Naive thymus-derived CD8-positive, alpha-beta T cell (primary cell): Measurements from ENCODE around the gene IKBKG. TPM values are rescaled to one million over a fixed set of nuclear protein-coding genes. Genes with fewer than 3 reads are reported as not detected.
"Not testable (repeated sequence)": the region's sequence is repeated elsewhere in the genome, so short reads cannot be mapped to it uniquely, and the experiment has no call there.

Source experiments
- ATAC-seq, 2 donors: fragments of 150-1000 bp; cut with Tn5 transposase in 1 of 2; sonication (Bioruptor Pico), chemical (Tn5 transposase) in 1 of 2; 1 replicate in 1 of 2; 2 replicates in 1 of 2; pipeline ENCODE4 v1.10.0; 2021; ENCODE audit warnings: mild to moderate bottlenecking in 2 of 2, moderate library complexity in 2 of 2
- POLR2A ChIA-PET: fragments of 350-600 bp; sonication (Branson Sonifier 250); formaldehyde crosslinking; loops from one replicate; lab custom pipeline; 2021; ENCODE audit warnings: antibody characterized with exemption; lab: Charles Lee
- DNase-seq, 10 donors: peaks; one replicate each; pipeline versions ENCODE4 v3.0.0 to v3.0.0-alpha.2; 2020 to 2022
- H3K27ac Mint-ChIP-seq, 10 donors: one replicate each; pipeline ENCODE4 v1.8.0; 2020 to 2022; ENCODE audit warnings: mild to moderate bottlenecking in 10 of 10, mixed read lengths in 10 of 10, moderate library complexity in 4 of 10, inconsistent platforms in 1 of 10
- H3K27me3 Mint-ChIP-seq, 5 donors: one replicate each; pipeline ENCODE4 v1.8.0; 2021 to 2022; ENCODE audit warnings: mixed read lengths in 5 of 5
- H3K36me3 Mint-ChIP-seq, 3 donors: one replicate each; pipeline ENCODE4 v1.8.0; 2020 to 2022; ENCODE audit warnings: mixed read lengths in 3 of 3, mild to moderate bottlenecking in 2 of 3, inconsistent platforms in 1 of 3
- H3K4me1 Mint-ChIP-seq, 4 donors: one replicate each; pipeline ENCODE4 v1.8.0; 2021 to 2022; ENCODE audit warnings: mixed read lengths in 4 of 4
- H3K4me3 Mint-ChIP-seq, 10 donors: one replicate each; pipeline ENCODE4 v1.8.0; 2020 to 2022; ENCODE audit warnings: mild to moderate bottlenecking in 10 of 10, mixed read lengths in 10 of 10, moderate library complexity in 6 of 10, inconsistent platforms in 1 of 10
- H3K9me3 Mint-ChIP-seq, 9 donors: one replicate each; pipeline ENCODE4 v1.8.0; 2020 to 2022; ENCODE audit warnings: mixed read lengths in 9 of 9, mild to moderate bottlenecking in 3 of 9, inconsistent platforms in 1 of 9, moderate library complexity in 1 of 9
- polyA plus RNA-seq, 3 donors: library from polyadenylated mRNA; unstranded; fragments of 300-500 nt; fragmentation: Illumina TruSeq; gene quantifications; one replicate each; pipeline ENCODE4 v1.2.3, GENCODE V29; 2021
- total RNA-seq, 8 experiments: library from RNA in 2 of 8; stranded (reverse) in 2 of 8; gene quantifications; one replicate each; pipeline ENCODE4 v1.2.3 and lab custom pipeline; 2021 to 2026

The IKBKG gene
- total and polyA plus RNA-seq, 5 experiments from 2014 or later = 18.4 to 48.2 (median 24.2) TPM

GRCh38 chrX:154529206-154529612 lies 18.2 kb upstream of the IKBKG start:
- H3K27ac Mint-ChIP-seq = no peak overlapping the region

DNA sequence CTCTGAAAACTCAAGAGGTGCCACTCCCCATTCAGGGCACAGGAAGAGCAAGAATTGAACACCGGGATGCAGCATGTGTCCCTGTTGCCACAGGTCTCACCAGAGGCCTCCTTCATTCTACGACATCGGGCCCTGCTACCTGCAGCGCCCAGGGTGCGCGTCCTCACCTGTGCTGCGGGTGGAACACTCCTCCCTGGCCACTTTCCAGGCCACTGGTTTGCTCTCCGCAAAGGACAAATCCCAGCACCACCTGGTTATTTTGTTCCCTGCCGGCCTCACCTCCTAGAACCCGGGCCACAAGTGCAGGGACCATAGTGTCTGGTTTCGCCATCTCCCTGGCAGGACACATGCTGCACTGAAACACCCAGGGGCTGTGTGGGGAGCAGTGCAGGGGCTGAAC lies 17.1 kb upstream of the IKBKG start:
- peaks cover 3 to 26% (median 21%) of the 10 kb centered on the region in 4 donors for H3K4me1 Mint-ChIP-seq
- POLR2A ChIA-PET = no interaction called here
- H3K27ac Mint-ChIP-seq = peak overlapping the region in 5 of 10 donors; percentile 25 to 87 (median 51)
- no peak for DNase-seq
- H3K4me3 Mint-ChIP-seq = no peak overlapping the region
- no peaks in the 10 kb centered on the region for H3K9me3 Mint-ChIP-seq
- no peak for ATAC-seq
- H3K36me3 Mint-ChIP-seq = peaks cover 0 to 21% (median 2%) of the 10 kb centered on the region in 3 donors
- no peaks in the 10 kb centered on the region for H3K27me3 Mint-ChIP-seq

More at GRCh38 chrX:154529206-154529612, 18.2 kb upstream of the IKBKG start:
- H3K4me1 Mint-ChIP-seq = peaks cover 3 to 26% (median 20%) of the 10 kb centered on the region in 4 donors
- POLR2A ChIA-PET = interaction anchor here (0.8 to 1.1 kb wide), 4 partner anchors 43 to 132 kb away, joined by 4 to 7 read pairs (median 4); partner anchors contain the start of gene UBL4A
- no peaks in the 10 kb centered on the region for H3K27me3 Mint-ChIP-seq
- peaks cover 0 to 13% (median 0%) of the 10 kb centered on the region in 3 donors for H3K36me3 Mint-ChIP-seq
- H3K4me3 Mint-ChIP-seq = no peak overlapping the region
- DNase-seq = no peak
- H3K9me3 Mint-ChIP-seq = no peaks in the 10 kb centered on the region
- no peak for ATAC-seq

GRCh38 chrX:154531626-154532025 lies 15.8 kb upstream of the IKBKG start:
- H3K9me3 Mint-ChIP-seq = no peaks in the 10 kb centered on the region
- H3K27me3 Mint-ChIP-seq = no peaks in the 10 kb centered on the region
- no peak overlapping the region for H3K27ac Mint-ChIP-seq
- POLR2A ChIA-PET = interaction anchor here (0.9 to 5.6 kb wide), 2 partner anchors 133 to 135 kb away, joined by 3 to 35 read pairs; partner anchors contain the start of gene RPL10
- H3K4me1 Mint-ChIP-seq = peaks cover 0 to 14% (median 9%) of the 10 kb centered on the region in 4 donors
- H3K36me3 Mint-ChIP-seq = peaks cover 0 to 24% (median 2%) of the 10 kb centered on the region in 3 donors
- DNase-seq (no peak), ATAC-seq (no peak)
- no peak overlapping the region for H3K4me3 Mint-ChIP-seq

DNA sequence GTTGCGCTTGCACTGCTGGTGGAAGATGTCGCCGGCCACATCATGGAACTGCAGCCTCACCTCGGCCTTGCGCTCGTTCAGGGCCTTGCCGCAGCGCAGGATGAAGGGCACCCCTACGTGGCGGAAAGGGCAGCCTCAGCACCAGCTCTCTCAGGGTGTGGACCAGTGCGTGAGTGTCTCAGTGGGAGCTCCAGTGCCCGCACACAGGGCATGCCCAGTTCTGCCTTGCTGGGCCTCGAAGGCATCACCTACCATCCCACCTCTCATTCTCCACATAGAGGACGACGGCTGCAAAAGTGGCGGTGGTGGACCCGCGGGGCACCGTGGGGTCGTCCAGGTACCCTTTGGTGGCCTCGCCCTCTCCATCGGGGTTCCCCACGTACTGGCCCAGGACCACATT lies 14.7 kb upstream of the IKBKG start:
- DNase-seq = no peak
- Mint-ChIP-seq H3K36me3 (peaks cover 0 to 26% (median 2%) of the 10 kb centered on the region in 3 donors), H3K27ac (no peak overlapping the region), H3K4me1 (peaks cover 0 to 8% (median 4%) of the 10 kb centered on the region in 4 donors), H3K27me3 (no peaks in the 10 kb centered on the region), H3K4me3 (no peak overlapping the region), H3K9me3 (no peaks in the 10 kb centered on the region)
- POLR2A ChIA-PET = interaction anchor here (1.1 to 5.6 kb wide), 3 partner anchors 16 to 158 kb away, joined by 3 to 35 read pairs (median 6); partner anchors contain the start of genes FAM3A, FLNA and RPL10
- no peak for ATAC-seq

DNA sequence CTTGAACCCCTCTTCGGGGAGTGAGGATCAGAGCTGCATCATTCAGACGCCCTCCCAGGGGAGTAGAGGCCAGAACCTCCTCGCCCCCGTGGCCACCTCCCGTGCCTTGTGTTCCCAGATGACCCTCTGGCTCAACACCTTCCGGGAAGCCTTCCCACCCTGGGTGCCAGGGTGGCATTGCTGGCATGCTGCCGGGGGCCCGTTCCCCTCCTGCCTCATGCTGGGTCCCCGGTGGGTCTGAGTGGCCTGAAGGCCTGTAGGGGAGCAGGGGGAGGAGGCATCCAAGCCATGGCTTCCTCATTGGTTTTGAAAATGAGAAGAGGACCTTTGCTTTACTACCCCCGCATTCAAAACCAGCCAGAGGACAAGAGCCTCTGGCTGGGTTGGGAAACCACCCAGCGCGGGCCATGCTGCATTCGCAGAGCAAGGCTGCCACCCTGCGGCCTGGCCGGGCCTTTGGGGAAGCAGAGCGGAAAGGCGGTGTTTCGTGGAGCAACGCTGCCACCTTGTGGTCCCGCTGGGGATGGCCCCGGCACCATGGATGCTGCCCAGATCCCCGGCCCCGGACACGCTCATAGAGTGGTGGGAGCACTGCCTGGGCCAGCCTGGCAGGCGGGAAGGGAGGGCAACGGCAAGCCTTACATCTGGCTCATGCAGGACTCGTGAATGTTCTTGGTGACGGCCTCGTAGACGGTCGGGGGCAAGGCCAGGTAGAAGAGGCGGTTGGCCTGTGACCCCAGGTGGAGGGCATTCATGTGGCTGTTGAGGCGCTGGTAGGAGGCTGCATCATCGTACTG lies 12.7 kb upstream of the IKBKG start:
- Mint-ChIP-seq H3K4me1 (peaks cover 0 to 15% (median 8%) of the 10 kb centered on the region in 4 donors), H3K36me3 (peaks cover 0 to 34% (median 2%) of the 10 kb centered on the region in 3 donors), H3K27me3 (no peaks in the 10 kb centered on the region), H3K27ac (peak overlapping the region in 6 of 10 donors; percentile 41 to 90 (median 66)), H3K4me3 (no peak overlapping the region), H3K9me3 (peaks cover 0 to 2% (median 0%) of the 10 kb centered on the region in 9 donors)
- POLR2A ChIA-PET = interaction anchor here (1.3 to 5.6 kb wide), 3 partner anchors 136 to 164 kb away, joined by 5 to 35 read pairs (median 5); partner anchors contain the start of gene RPL10
- DNase-seq = peak; percentile 77 to 93 (median 85)
- ATAC-seq = peak; percentile 95 to 97

DNA sequence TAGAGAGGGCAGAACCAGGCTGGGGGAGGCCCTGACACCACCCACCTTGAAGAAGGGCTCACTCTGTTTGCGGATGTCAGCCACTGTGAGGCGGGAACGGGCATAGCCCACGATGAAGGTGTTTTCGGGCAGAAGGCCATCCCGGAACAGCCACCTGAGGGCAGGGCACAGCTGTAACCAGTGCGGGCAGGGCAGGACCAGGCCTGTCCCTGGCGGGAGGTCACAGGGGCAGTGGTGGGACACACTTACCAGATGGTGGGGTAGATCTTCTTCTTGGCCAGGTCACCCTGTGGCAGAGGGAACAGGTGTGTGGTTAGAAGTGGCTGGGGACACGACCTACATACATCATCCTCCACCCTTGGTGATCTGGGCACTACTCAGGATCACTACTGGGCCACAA lies 11.5 kb upstream of the IKBKG start:
- no peak for DNase-seq
- Mint-ChIP-seq H3K36me3 (peaks cover 0 to 37% (median 2%) of the 10 kb centered on the region in 3 donors), H3K4me1 (peaks cover 0 to 19% (median 8%) of the 10 kb centered on the region in 4 donors), H3K27me3 (no peaks in the 10 kb centered on the region), H3K4me3 (no peak overlapping the region), H3K27ac (peak overlapping the region in 3 of 10 donors; percentile 8 to 71 (median 15)), H3K9me3 (peaks cover 0 to 2% (median 0%) of the 10 kb centered on the region in 9 donors)
- POLR2A ChIA-PET = interaction anchor here (0.6 to 5.6 kb wide), 5 partner anchors 11 to 485 kb away, joined by 3 to 35 read pairs (median 4); partner anchors contain the start of genes G6PD and RPL10
- ATAC-seq = no peak

- DNase-seq (no peak), ATAC-seq (no peak)
- Mint-ChIP-seq H3K9me3 (peaks cover 0 to 2% (median 0%) of the 10 kb centered on the region in 9 donors), H3K36me3 (peaks cover 0 to 28% (median 2%) of the 10 kb centered on the region in 3 donors), H3K4me3 (peak overlapping the region in 1 of 10 donors; percentile 9), H3K27ac (peak overlapping the region in 5 of 10 donors; percentile 22 to 86 (median 66)), H3K27me3 (no peaks in the 10 kb centered on the region), H3K4me1 (peaks cover 5 to 40% (median 29%) of the 10 kb centered on the region in 4 donors)
- POLR2A ChIA-PET = interaction anchor here (0.7 to 1.1 kb wide), 2 partner anchors 12 to 231 kb away, joined by 3 to 5 read pairs; no protein-coding TSS in a partner anchor
These were observed 8.3 kb upstream of the IKBKG start for GRCh38 chrX:154539077-154539476.

- H3K27me3 Mint-ChIP-seq, ATAC-seq, DNase-seq, H3K9me3 Mint-ChIP-seq, H3K27ac Mint-ChIP-seq, H3K4me3 Mint-ChIP-seq: not testable (repeated sequence)
- peaks cover 5 to 44% (median 29%) of the 10 kb centered on the region in 4 donors for H3K4me1 Mint-ChIP-seq
- peaks cover 0 to 20% (median 0%) of the 10 kb centered on the region in 3 donors for H3K36me3 Mint-ChIP-seq
- POLR2A ChIA-PET = interaction anchor here (0.7 kb wide), 1 partner anchor 53 kb away, joined by 5 read pairs; no protein-coding TSS in a partner anchor
These were observed 7.1 kb upstream of the IKBKG start for GRCh38 chrX:154540365-154540764.

DNA sequence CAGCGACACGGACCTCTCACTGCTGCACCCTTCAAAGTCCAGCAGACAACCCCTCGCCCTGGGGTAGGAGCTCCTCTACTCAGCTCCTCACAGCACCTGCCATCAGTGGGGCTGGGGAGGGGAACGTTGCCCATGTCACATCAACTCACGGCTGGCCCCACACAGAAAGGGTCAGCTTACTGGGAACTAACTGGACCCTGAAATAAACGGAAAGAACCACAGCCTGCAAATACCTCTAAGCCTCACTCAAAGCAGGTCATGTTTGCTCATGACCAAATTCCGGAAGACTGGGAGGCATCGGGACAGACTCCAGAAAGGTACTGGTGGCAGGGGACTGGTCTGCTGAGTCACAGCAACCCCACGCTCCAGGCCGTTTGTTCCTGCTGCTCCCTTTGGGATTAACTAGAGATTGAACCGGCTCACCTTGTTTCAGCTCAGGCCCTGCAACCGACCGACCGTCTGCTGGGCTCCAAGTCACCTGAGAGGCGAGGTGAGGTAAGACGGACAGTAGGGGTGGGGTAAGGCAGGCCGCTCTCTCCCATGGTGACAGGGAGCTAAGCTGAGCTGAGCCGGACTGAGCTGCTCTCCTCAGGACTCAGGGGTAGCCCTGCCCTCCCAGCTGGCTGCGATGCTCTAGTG lies 6.4 kb upstream of the IKBKG start:
- H3K36me3 Mint-ChIP-seq = peaks cover 0 to 17% (median 0%) of the 10 kb centered on the region in 3 donors
- H3K4me3 Mint-ChIP-seq = peak overlapping the region in 1 of 10 donors; percentile 10
- peak overlapping the region in 5 of 10 donors; percentile 33 to 60 (median 49) for H3K27ac Mint-ChIP-seq
- DNase-seq = no peak
- no peaks in the 10 kb centered on the region for H3K27me3 Mint-ChIP-seq
- peaks cover 0 to 2% (median 0%) of the 10 kb centered on the region in 9 donors for H3K9me3 Mint-ChIP-seq
- peaks cover 7 to 47% (median 30%) of the 10 kb centered on the region in 4 donors for H3K4me1 Mint-ChIP-seq
- ATAC-seq = no peak
- POLR2A ChIA-PET = interaction anchor here (0.7 to 0.9 kb wide), 2 partner anchors 54 to 145 kb away, joined by 3 to 5 read pairs; no protein-coding TSS in a partner anchor

DNA sequence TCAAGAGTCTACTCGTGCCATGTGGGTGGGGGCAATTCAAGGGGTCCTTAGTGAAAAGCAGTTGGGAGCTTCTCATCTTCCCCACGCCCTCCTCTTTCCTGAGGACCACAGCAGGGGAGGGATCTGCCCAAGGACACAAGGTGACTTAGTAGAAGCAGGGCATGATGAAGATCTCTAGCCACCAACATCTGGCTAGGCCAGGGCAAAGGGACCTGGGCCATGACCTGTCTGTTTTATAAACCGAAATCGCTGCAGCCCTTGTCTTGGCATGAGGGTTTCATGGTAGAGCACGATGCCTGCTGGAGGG lies 5.9 kb upstream of the IKBKG start:
- DNase-seq (no peak), ATAC-seq (no peak)
- POLR2A ChIA-PET = interaction anchor here (0.9 kb wide), 1 partner anchor 146 kb away, joined by 3 read pairs; no protein-coding TSS in a partner anchor
- Mint-ChIP-seq H3K4me1 (peaks cover 7 to 50% (median 32%) of the 10 kb centered on the region in 4 donors), H3K9me3 (peaks cover 0 to 2% (median 0%) of the 10 kb centered on the region in 9 donors), H3K36me3 (peaks cover 0 to 17% (median 0%) of the 10 kb centered on the region in 3 donors), H3K27ac (peak overlapping the region in 4 of 10 donors; percentile 24 to 91 (median 40)), H3K4me3 (peak overlapping the region in 2 of 10 donors; percentile 47 to 72), H3K27me3 (no peaks in the 10 kb centered on the region)

DNA sequence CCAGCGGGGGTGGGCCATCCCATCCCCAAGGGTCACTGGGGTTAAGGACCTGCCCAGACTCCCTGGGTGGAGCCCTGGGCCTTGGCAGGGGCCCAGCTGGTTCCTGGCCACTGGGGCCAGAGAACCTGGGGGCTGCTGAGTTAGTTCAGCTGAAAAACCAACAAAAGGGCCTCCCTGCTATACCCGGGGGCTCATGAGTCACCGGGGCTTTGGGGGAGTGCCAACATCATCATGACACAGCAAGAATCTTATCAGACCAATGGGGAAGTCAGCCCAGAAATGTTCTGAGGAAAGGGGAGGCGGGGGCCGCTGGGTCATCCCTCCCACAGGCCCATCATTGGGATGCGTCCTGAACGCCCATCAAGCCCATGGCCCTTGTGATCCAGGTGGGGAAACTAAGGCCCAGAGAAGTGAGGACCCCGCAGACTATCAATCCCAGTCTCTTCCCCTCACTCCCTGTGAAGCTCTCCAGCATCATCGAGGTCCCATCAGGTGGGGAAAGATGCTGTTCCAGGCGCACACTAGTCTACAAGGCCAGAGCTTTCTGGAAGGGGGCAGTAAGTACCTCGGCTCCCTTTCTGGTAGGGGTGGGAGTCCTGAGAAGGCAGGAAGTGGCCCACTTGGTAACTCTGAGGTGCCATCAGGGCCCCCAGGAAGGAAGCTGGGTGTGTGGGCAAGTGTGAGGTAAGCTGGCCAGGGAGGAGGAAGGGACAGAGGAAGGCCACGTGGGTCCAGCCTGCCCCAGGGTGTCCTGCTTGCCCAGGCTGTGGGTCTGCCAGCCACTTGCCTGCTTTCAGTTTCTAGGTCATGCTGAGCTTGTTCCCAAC lies 5.3 kb upstream of the IKBKG start:
- no peak for ATAC-seq
- H3K36me3 Mint-ChIP-seq = peaks cover 0 to 17% (median 0%) of the 10 kb centered on the region in 3 donors
- peaks cover 7 to 50% (median 32%) of the 10 kb centered on the region in 4 donors for H3K4me1 Mint-ChIP-seq
- peak overlapping the region; percentile 28 to 86 (median 78) for H3K4me3 Mint-ChIP-seq
- H3K27ac Mint-ChIP-seq = peak overlapping the region; percentile 70 to 92 (median 89)
- POLR2A ChIA-PET = interaction anchor here (0.6 to 2.0 kb wide), 11 partner anchors 15 to 818 kb away, joined by 3 to 15 read pairs (median 4); partner anchors contain the start of genes BCAP31, FAM3A, HCFC1 and RPL10
- peak in 2 of 10 donors; percentile 27 to 29 for DNase-seq
- H3K27me3 Mint-ChIP-seq = no peaks in the 10 kb centered on the region
- peaks cover 0 to 2% (median 0%) of the 10 kb centered on the region in 9 donors for H3K9me3 Mint-ChIP-seq
